ENCODE results near the gene SCOC. TPM values are rescaled to one million over a fixed set of nuclear protein-coding genes. Genes with fewer than 3 reads are reported as not detected.

The SCOC gene
- total RNA-seq, 4 donors from 2014 or later, result 15.3 to 49.5 (median 35.3) TPM

- DNase-seq, result peak in 2 of 3 donors; percentile 33 to 51
- Histone ChIP-seq H3K36me3 (no peaks in the 10 kb centered on the region), H3K4me1 (peaks cover 0 to 19% (median 0%) of the 10 kb centered on the region in 4 donors), H3K4me3 (peak overlapping the region; percentile 52 to 90 (median 82)), H3K27me3 (no peaks in the 10 kb centered on the region), H3K27ac (peak overlapping the region; percentile 57 to 92 (median 85)), H3K9me3 (no peaks in the 10 kb centered on the region)
- TF ChIP-seq POLR2A (IDR thresholded peaks at IDR 0.05) (peak in 1 of 2 donors; percentile 18), CTCF (IDR thresholded peaks at IDR 0.05) (peak in 5 of 6 experiments; percentile 27 to 60 (median 58))
Measured at GRCh38 chr4:140372751-140373327, 607 bp upstream of the SCOC start.

DNA sequence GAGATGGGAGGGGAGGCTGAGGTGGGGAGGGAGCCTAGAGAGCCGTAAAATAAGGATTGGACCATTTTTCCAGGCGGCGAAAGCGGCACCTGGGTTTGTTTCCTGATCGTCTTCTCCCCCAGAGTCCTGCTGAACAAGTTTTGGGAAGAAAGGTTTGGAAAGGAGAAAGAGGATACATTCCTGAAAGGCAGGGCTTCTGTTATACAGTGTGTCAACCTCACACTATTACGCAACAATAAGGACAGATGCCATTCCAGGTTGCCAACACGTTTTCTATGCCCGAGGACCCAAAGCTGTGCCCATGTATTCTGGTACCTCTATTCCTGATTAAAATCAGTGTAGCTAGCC is 658 bp downstream of the SCOC start:
- H3K4me1 ChIP-seq, result peaks cover 0 to 19% (median 0%) of the 10 kb centered on the region in 4 donors
- no peak for TF ChIP-seq CTCF (IDR thresholded peaks at IDR 0.05)
- TF ChIP-seq POLR2A (IDR thresholded peaks at IDR 0.05), result no peak
- DNase-seq, result no peak

GRCh38 chr4:140382732-140383131 is 9.3 kb downstream of the SCOC start:
- no peak for DNase-seq
- Histone ChIP-seq H3K36me3 (peaks cover 0 to 14% (median 0%) of the 10 kb centered on the region in 3 donors), H3K27ac (no peak overlapping the region), H3K4me3 (no peak overlapping the region), H3K27me3 (no peaks in the 10 kb centered on the region), H3K9me3 (no peaks in the 10 kb centered on the region), H3K4me1 (no peaks in the 10 kb centered on the region)
- TF ChIP-seq CTCF (IDR thresholded peaks at IDR 0.05), result no peak

More for the DNA sequence above, 658 bp downstream of the SCOC start:
- no peaks in the 10 kb centered on the region for H3K9me3 ChIP-seq
- H3K27ac ChIP-seq, result peak overlapping the region; percentile 81 to 92 (median 90)
- H3K4me3 ChIP-seq, result peak overlapping the region; percentile 82 to 90 (median 84)
- no peaks in the 10 kb centered on the region for H3K36me3 ChIP-seq
- H3K27me3 ChIP-seq, result no peaks in the 10 kb centered on the region

GRCh38 chr4:140388015-140388414 is 14.6 kb downstream of the SCOC start:
- TF ChIP-seq CTCF (IDR thresholded peaks at IDR 0.05) (no peak), POLR2A (IDR thresholded peaks at IDR 0.05) (no peak)
- no peak overlapping the region for H3K27ac ChIP-seq
- no peak for DNase-seq
- H3K9me3 ChIP-seq, result no peaks in the 10 kb centered on the region
- H3K4me3 ChIP-seq, result no peak overlapping the region
- no peaks in the 10 kb centered on the region for H3K4me1 ChIP-seq
- no peaks in the 10 kb centered on the region for H3K36me3 ChIP-seq
- no peaks in the 10 kb centered on the region for H3K27me3 ChIP-seq

- H3K27ac ChIP-seq, result no peak overlapping the region
- no peaks in the 10 kb centered on the region for H3K9me3 ChIP-seq
- H3K4me1 ChIP-seq, result no peaks in the 10 kb centered on the region
- TF ChIP-seq POLR2A (IDR thresholded peaks at IDR 0.05) (no peak), CTCF (IDR thresholded peaks at IDR 0.05) (no peak)
- no peak for DNase-seq
- H3K27me3 ChIP-seq, result no peaks in the 10 kb centered on the region
- no peak overlapping the region for H3K4me3 ChIP-seq
- H3K36me3 ChIP-seq, result no peaks in the 10 kb centered on the region
Measured at GRCh38 chr4:140395668-140396067, 22.2 kb downstream of the SCOC start.

DNA sequence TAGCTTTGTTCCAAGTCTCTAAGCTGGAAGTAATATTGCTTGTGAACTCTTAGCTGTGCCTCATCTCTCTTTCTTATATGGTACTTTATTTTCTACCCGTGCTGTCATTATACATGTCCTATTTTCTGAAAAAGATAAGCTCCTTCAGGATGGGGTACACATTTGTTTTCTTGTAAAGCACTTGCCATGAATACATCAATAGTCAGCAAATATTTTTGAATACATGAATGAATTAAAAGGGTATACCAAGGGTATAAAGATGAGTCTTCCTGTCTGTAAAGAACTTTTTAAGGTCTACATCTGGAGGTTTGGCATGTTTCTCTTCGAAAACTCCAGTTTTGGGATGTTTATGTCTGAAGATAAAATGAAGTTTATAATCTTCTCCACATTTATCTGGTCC is 26.7 kb downstream of the SCOC start:
- H3K9me3 ChIP-seq, result no peaks in the 10 kb centered on the region
- H3K27me3 ChIP-seq, result no peaks in the 10 kb centered on the region
- H3K36me3 ChIP-seq, result no peaks in the 10 kb centered on the region
- TF ChIP-seq CTCF (IDR thresholded peaks at IDR 0.05), result no peak
- no peak for TF ChIP-seq POLR2A (IDR thresholded peaks at IDR 0.05)
- no peak overlapping the region for H3K27ac ChIP-seq
- no peak for DNase-seq
- no peak overlapping the region for H3K4me3 ChIP-seq
- no peaks in the 10 kb centered on the region for H3K4me1 ChIP-seq
